SK-N-MC (cell line): ENCODE measurements around the gene THOC7.
A peak's percentile ranks its signal among the peaks of the same experiment; 100 is the strongest.

Experiments
- DNase-seq: peaks from one replicate; pipeline ENCODE4 v3.0.0-alpha.2; 2011; ENCODE audit warnings: low read depth, low spot score
- H3K27ac ChIP-seq: fragments of 200-600 bp; sonication (generic); 2 replicates; pipeline ENCODE4 v1.5.1; 2016; ENCODE audit warnings: mixed run types
- H3K36me3 ChIP-seq: fragments of 200-600 bp; sonication (generic); 2 replicates; pipeline ENCODE4 v1.6.1; 2017; ENCODE audit warnings: antibody characterized with exemption, low read length, mixed read lengths; ENCODE audit not compliant: insufficient read depth
- H3K4me3 ChIP-seq: fragments of 200-600 bp; sonication (generic); 2 replicates; pipeline ENCODE4 v1.5.1; 2016
- H3K9ac ChIP-seq: fragments of 200-600 bp; sonication (generic); 2 replicates; pipeline ENCODE4 v1.8.0; 2017; ENCODE audit warnings: mixed run types, mixed read lengths; ENCODE audit not compliant: insufficient read length
- H3K9me3 ChIP-seq: fragments of 200-600 bp; sonication (generic); 2 replicates; pipeline ENCODE4 v1.6.1; 2017; ENCODE audit warnings: low read depth, mild to moderate bottlenecking, antibody characterized with exemption, low read length, moderate library complexity, mixed read lengths
- EZH2 ChIP-seq: fragments of 200-600 bp; sonication (generic); IDR thresholded peaks from one replicate; pipeline ENCODE4 v1.6.1; 2017; ENCODE audit warnings: antibody characterized with exemption
- FOXP2 ChIP-seq: optimal IDR thresholded peaks from 2 replicates; pipeline ENCODE3; 2011; ENCODE audit warnings: mild to moderate bottlenecking, moderate library complexity; ENCODE audit not compliant: insufficient read depth; ENCODE audit errors: extremely low read length, control extremely low read depth
- POLR2AphosphoS5 ChIP-seq: IDR thresholded peaks from 2 replicates; pipeline ENCODE4 v1.6.1; 2012; ENCODE audit warnings: mild to moderate bottlenecking, low read depth, low read length, borderline replicate concordance

The THOC7 gene

DNA sequence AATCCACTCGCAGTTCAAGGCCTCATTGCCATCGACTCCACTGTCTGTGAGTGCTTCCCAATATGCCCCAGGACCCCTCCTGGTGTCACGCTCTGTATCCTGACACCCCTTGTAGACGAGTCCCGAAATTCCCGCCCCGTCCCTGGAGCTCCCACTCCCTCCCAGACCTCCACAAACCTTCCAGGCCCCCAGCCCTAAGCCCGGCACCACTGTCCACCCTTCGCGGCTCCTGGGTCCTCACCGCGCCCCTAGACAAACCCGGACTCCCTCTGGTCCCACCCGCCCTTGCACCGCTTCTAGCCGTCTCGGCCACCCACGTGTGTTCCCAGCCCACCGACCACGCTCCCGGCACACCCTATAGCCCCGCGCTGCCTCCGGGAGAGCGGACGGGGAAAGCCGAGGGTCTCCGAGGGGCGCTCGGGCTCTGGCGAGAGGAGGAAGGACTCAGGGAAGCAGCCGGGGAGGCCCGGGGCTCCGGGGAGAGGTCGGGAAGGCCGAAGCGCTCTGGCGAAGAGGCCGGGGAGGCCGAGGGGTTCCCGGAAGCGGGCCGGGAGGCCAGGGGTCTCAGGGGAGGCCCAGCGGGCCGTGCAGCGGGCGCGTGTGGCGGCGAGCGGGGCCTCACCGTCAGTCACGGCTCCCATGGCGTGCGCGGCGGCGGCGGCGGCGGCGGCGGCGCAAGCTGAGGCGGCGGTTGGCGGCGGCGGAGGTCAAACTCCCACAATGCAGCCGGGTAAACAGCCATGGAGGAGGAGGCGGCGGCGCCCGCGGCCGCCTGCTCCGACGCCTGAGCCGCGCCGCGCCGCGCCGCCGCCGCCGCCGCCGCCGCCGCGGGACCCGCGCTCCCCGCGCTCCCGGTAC, at the start of gene THOC7, which contains the start of gene ATXN7:
Gene THOC7, minus strand, starts transcription at position 656 of the 858 bp plus-strand sequence. Its CDS starts 15 bp downstream, at position 641.
Gene ATXN7, plus strand, starts transcription at position 718 of the 858 bp plus-strand sequence. CDS start 48,732 bp downstream, outside the sequence.
- Histone ChIP-seq H3K4me3 (peak within 1 kb of the TSS; percentile 81), H3K36me3 (no peaks in the 10 kb centered on the region), H3K9me3 (no peaks in the 10 kb centered on the region), H3K9ac (peak within 1 kb of the TSS; percentile 86), H3K27ac (peak within 1 kb of the TSS; percentile 42; the same call in 1 of the 2 replicates)
- DNase-seq: no peak
- no peak for TF ChIP-seq POLR2AphosphoS5
- TF ChIP-seq EZH2: no peak
- no peak for TF ChIP-seq FOXP2

DNA sequence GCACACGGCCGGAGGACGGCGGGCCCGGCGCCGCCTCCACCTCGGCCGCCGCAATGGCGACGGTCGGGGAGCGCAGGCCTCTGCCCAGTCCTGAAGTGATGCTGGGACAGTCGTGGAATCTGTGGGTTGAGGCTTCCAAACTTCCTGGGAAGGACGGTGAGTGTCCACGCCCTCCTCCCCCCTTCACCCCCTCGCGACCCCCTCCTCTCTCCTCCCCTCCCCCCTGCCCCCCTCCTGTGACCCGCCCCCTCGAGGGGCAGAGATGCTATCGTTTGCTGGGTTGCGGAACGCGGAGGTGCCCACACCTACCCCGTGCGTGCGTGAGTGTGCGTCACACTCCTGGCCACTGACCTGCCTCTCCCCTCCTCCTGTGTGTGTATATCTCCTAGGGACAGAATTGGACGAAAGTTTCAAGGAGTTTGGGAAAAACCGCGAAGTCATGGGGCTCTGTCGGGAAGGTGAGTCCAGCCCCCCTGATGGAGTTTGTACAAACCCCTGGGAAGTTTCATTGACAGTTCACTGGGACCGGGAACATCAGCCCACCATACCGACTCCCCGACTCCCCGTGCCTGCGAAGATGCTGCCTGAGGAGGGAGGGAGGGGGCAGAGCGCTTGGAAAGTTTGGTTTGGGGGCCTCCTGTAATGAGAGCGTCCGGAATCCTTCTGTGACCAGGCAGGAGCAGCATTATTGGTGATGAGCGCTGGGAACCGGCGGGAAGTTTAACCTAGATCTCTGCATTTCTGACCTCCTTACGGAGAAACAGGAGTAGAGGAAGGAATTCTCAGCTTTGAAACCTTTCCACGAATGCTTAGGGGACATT, 49.4 kb upstream of the THOC7 start:
- no peak for TF ChIP-seq EZH2
- TF ChIP-seq FOXP2: no peak
- no peak for TF ChIP-seq POLR2AphosphoS5
- Histone ChIP-seq H3K9me3 (no peaks in the 10 kb centered on the region), H3K27ac (no peak overlapping the region), H3K36me3 (peaks cover 10% of the 10 kb centered on the region; the same call in 1 of the 2 replicates), H3K4me3 (peak overlapping the region; percentile 72), H3K9ac (peak overlapping the region; percentile 26)
- no peak for DNase-seq

DNA sequence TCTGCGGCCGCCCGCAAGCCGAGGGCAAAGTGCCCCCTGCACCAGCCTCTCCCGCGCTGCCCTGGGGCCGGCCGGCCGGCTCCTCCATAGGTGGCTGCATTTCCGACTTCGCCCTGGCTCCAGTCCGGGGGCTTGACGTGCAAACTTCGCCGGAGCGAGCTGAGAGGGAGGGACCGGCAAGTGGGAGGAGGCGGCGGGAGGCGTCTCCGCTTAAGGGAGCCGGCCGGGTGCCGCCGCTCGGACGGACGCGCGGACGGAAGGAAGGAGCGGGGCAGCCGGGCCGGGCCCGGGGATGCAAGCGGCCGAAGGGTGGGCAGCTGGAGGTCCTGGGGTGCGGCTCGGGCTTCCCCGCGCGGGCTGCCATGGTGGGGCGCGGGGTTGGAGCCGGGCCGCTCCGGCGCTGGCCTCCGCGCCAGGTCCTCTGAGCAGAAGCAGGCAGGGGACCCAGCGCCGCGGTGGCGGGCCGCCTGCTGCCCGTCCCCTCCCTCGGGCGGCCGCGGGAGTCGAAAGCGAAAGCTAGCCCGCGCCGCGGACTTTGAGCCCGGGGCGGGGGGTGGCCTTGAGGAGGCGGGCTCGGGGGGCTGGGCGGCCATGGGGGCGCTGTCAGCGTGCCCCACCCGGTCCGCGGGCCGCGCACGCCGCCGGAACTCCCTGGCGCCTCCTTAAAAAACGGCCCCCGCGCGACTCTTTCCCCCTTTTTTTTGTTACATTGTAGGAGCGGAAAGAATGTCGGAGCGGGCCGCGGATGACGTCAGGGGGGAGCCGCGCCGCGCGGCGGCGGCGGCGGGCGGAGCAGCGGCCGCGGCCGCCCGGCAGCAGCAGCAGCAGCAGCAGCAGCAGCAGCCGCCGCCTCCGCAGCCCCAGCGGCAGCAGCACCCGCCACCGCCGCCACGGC, 48.5 kb upstream of the THOC7 start, which contains the start of gene SCAANT1:
Gene SCAANT1, minus strand, starts transcription at position 511 of the 895 bp plus-strand sequence.
- no peak for TF ChIP-seq FOXP2
- TF ChIP-seq POLR2AphosphoS5: peak; percentile 18; the same call in 1 of the 2 replicates
- Histone ChIP-seq H3K36me3 (peaks cover 4% of the 10 kb centered on the region; the same call in 1 of the 2 replicates), H3K4me3 (peak within 1 kb of the TSS; percentile 76), H3K27ac (no peak within 1 kb of the TSS), H3K9ac (peak within 1 kb of the TSS; percentile 63), H3K9me3 (no peaks in the 10 kb centered on the region)
- peak; percentile 5 for DNase-seq

DNA sequence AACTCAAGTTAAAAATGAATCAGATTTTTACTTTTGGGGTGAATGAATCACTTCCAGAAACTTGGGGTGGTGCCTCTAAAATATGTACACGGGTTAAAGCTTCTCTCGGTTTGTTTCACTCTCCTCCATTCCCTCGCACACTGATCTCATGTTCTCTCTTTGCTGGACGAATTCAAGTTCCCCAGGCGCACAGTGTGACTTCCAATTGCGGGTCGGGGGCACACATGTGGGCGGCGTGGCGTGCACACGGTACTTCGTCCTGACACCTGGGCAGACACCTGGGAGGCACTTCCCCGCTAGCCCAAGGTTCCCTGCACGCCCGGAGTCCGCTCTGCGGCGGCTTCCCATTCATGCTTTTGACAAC, 47.9 kb upstream of the THOC7 start:
- no peaks in the 10 kb centered on the region for H3K9me3 ChIP-seq
- TF ChIP-seq EZH2: no peak
- no peak for TF ChIP-seq FOXP2
- TF ChIP-seq POLR2AphosphoS5: no peak
- peaks cover under 1% of the 10 kb centered on the region; the same call in 1 of the 2 replicates for H3K36me3 ChIP-seq
- no peak overlapping the region for H3K27ac ChIP-seq
- H3K9ac ChIP-seq: peak overlapping the region; percentile 63
- no peak for DNase-seq
- peak overlapping the region; percentile 76 for H3K4me3 ChIP-seq

DNA sequence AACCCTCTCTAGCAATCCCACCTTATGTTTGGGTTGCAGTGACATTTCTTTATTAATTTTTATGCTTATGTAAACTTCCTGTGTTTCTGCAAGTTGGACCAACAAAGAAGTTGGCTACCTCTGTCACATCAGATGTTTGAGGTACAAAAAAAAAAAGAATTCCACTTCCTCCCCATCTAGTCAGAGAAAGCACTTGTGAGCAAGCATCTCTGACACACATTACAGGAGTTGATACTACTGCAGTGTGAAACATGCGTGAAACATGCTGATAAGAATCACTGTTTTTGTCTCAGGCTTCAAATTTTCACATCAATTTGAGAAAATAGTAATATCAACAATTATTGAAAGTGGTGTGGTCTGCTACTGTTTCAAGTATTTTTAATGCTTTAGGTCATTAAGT, 47.3 kb upstream of the THOC7 start:
- TF ChIP-seq POLR2AphosphoS5 (no peak), FOXP2 (no peak)
- Histone ChIP-seq H3K27ac (no peak overlapping the region), H3K36me3 (no peaks in the 10 kb centered on the region), H3K9ac (no peak overlapping the region), H3K4me3 (no peak overlapping the region), H3K9me3 (no peaks in the 10 kb centered on the region)
- no peak for DNase-seq

DNA sequence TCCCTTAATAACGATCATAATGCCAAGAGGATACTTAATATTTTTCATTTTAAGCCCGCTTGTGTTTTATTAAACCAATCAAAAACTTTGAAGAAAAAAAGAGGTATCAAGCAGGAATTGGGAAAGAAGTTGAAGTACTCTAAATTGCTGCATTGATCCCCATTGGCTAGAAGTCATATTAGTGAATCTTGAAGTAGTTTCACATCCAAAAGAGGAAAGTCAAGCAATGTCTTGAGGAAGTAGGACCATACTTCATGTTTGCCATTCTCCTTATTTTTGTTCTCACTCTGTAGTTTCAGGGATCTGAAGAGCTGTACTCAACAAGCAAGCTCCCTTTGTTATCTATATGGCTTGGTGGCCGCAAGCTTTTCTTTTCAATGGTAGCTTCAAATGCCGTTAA, 46.4 kb upstream of the THOC7 start:
- TF ChIP-seq EZH2: no peak
- no peak for TF ChIP-seq POLR2AphosphoS5
- no peak for TF ChIP-seq FOXP2
- DNase-seq: no peak
- Histone ChIP-seq H3K4me3 (no peak overlapping the region), H3K27ac (no peak overlapping the region), H3K36me3 (no peaks in the 10 kb centered on the region), H3K9me3 (no peaks in the 10 kb centered on the region), H3K9ac (no peak overlapping the region)

DNA sequence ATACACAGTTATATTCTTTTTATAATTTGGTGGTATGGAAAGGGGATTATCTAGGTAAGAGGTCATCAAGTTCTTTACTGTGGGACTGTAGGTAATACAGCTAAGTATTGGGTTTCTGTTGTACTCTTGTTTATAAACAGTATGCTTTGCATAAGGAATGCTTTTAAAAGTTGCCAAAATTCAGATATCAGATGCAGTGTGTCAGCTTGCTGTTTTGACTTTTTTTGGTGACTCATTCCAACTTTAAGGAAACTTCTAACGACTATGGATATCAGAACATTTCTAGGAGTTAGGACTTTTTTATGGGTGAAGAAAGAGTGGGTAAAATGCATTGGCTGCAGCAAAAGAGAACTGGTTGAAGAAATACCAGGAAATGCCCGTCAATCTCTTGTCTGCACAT, 45.8 kb upstream of the THOC7 start:
- no peak for DNase-seq
- Histone ChIP-seq H3K4me3 (no peak overlapping the region), H3K36me3 (no peaks in the 10 kb centered on the region), H3K9ac (no peak overlapping the region), H3K9me3 (no peaks in the 10 kb centered on the region), H3K27ac (no peak overlapping the region)
- TF ChIP-seq FOXP2 (no peak), POLR2AphosphoS5 (no peak)

DNA sequence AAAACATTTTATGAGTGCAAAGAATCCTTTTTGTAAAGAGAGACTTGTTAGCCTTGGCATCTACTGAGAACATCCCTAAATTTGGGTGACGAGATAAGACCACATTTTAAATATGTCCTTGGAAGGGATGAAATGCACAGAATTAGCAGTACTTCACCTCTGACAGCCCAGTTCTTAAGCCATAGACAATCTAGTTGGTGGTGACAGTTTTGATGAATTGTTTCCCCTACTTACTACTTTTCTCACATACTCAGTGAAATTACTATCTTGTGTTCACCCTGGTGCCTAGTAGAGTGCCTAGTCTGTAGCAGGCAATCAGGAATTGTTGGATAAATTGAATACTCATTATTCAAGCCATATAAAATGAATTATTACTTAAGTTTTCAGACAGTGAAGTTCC, 45.2 kb upstream of the THOC7 start:
- H3K27ac ChIP-seq: no peak overlapping the region
- DNase-seq: no peak

More for the DNA sequence above, 45.2 kb upstream of the THOC7 start:
- TF ChIP-seq POLR2AphosphoS5: no peak
- TF ChIP-seq FOXP2: no peak
- TF ChIP-seq EZH2: no peak
- no peaks in the 10 kb centered on the region for H3K36me3 ChIP-seq
- H3K9ac ChIP-seq: no peak overlapping the region
- no peaks in the 10 kb centered on the region for H3K9me3 ChIP-seq
- H3K4me3 ChIP-seq: no peak overlapping the region
